NCI-H1930 (cell line): ENCODE measurements around the gene TTC27.
"Not testable (repeated sequence)": the region's sequence is repeated elsewhere in the genome, so short reads cannot be mapped to it uniquely, and the experiment has no call there.

Experiments used
- DNase-seq, 2 experiments: peaks; one replicate each; lab custom pipeline; 2025; lab: John Stamatoyannopoulos, UW

Gene TTC27

DNA sequence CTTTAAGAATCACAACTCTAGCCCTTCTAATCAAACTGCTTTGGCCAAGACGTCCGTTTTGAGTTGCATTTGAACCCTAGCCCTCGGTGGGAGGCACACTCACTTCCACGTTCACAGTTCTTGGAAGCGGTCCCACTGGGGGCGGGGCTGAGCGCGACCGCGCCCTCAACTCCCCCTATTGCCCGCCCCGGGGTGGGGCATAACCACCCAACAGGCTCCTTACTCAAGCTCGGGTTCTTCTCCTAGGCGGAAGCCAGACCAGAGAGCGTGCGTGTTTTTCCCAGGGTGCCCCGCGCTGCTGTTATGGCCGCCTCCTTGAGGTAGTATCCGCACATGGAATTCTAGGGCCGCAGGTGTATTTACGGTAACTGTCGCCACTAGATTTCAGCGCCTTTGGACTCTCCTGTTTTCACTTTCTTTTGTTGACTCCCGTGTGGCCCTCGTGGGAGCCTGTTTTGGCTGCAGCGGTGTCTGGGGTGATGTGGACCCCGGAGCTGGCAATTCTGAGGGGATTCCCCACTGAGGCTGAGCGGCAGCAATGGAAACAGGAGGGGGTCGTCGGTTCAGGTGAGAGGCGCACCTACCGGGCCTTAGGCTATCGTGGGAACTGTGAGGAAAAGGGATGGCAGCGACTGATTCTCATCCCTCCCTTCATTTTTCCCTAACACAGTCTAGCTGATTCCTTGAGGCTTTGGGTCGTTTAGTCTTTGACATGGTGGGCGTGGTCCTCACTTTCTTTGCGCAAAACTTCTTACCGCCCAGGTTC is at the start of gene TTC27:
TSS of gene TTC27 (plus strand) at position 237 of the 766 bp plus-strand sequence. CDS start at position 480, 243 bp downstream.
- peak; percentile 74 for DNase-seq

DNA sequence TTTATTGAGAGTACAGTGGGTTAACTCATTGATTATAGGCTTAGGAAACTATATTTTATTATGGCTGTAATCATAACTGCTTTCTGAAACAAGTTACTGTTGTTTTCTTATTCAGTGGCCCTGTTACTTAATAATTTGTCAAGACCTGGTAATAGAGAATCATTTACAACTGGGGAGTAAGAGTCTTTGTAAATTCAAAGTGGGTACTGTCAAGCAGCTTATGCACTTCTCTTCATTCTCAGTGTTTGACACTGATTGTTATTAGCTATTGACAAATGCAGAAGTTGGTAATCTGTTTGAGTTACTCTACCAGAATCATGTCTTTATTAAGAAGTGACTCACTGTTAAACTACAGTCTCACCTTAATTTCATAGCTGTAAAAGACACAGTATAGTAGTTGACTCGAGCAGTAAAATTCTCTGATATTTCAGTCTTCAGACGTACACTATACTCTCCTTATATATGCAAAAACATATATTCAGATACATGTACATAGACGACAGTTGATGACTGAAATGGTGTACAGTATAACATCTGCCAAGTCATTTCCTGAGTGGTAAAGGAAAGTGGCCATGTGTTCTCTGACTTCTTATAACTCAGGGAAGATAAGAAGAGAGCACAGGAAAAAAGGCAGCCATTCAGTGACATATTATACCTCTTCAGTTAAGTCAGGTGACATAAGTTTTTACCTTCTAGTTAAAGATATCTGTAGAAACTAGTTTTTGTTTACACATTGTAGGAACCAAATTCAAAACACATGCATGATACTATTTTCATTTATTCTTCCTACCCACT is 36.0 kb upstream of the TTC27 start:
- DNase-seq, result no peak

DNA sequence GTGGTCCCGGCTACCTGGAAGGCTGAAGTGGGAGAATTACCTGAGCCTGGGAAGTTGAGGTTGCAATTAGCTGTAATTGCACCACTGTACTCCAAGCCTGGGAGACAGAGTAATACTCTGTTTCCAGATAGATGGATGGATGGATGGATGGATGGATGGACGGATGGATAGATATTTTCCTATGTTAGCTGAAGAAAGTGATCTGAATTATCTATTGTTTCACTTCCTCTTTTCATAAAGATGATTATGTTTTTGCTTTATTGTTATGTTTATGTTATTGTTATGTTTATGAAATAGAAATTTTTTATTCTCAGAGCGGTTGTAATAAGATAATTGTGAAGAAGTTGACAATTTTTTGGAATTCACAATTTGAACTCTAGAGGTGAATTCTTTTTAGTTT is 33.3 kb upstream of the TTC27 start:
- DNase-seq, result no peak

DNA sequence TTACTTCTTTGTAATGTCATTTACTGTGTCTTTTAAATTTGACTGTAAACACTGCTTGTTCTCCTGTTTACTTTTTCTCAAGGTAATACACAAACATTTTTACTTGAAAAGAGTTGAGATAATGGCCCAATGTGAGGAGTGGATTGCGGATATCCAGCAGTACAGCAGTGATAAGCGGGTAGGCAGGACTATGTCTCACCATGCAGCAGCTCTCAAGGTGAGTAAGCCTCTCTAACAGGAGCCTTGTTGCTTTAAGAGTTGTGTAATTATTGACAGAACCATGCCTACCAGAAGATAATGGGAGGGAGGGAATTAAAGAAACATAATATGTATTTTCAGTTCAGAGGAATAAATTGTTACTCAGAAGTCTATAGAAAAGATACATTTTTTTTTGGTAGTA is 16.5 kb upstream of the TTC27 start:
- no peak for DNase-seq

DNA sequence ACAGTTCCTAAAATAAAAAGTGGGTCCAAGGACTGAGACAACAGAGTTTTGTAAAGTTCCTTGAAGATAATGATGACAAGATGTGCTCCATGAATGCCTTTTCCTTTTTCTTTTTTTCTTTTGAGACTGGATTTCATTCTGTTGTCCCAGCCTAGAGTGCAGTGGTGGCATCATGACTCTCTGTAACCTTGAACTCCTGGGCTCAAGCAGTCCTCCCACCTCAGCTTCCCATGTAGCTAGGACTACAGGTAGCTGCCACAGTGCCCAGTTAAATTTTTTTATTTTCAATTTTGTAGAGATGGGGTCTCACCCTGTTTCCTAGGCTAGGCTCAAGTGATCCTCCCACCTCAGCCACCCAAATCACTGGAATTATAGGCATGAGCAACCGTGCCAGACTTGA is 16.1 kb upstream of the TTC27 start:
- no peak for DNase-seq

DNA sequence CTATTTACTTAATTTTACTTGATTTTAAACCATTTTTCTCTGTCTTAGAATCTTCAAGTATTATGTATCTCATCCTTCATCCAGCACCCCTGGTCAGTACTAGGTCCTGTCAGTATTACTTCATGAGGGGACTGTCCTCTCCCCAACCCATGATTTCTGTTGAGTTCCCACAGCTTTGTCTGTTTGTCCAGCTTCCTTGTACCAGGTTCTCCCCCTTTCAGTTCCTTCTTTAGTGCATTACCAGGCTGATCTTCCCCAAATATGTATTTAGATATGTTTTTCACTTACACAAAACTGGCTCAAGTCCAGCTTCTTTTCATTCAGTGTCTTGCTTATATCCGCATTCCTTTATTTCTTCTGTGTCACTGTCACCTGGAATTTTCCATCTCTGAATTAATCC is 13.8 kb upstream of the TTC27 start:
- no peak for DNase-seq

DNA sequence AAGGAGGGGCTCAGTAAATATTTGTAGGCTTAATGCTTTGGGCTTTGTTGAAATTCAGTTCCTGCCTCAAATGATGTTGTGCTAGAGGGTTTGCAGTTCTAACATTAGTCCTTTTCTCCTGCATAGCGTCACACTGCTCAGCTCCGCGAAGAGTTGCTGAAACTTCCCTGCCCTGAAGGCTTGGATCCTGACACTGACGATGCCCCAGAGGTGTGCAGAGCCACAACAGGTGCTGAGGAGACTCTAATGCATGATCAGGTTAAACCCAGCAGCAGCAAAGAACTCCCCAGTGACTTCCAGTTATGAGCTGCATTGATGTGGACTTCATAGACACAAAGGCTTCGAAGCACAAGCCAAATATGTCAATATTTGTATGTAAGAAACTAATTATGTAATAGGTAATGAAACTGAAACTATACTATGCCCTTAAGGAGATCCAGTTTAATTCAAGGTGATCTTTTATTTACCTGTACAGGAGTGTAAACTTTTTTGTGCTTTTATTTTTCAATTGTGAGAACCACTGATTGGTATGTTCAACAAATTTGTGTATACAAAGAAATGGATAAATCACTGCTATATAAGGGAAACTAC is 10.2 kb upstream of the TTC27 start:
- peak; percentile 72 to 81 for DNase-seq

DNA sequence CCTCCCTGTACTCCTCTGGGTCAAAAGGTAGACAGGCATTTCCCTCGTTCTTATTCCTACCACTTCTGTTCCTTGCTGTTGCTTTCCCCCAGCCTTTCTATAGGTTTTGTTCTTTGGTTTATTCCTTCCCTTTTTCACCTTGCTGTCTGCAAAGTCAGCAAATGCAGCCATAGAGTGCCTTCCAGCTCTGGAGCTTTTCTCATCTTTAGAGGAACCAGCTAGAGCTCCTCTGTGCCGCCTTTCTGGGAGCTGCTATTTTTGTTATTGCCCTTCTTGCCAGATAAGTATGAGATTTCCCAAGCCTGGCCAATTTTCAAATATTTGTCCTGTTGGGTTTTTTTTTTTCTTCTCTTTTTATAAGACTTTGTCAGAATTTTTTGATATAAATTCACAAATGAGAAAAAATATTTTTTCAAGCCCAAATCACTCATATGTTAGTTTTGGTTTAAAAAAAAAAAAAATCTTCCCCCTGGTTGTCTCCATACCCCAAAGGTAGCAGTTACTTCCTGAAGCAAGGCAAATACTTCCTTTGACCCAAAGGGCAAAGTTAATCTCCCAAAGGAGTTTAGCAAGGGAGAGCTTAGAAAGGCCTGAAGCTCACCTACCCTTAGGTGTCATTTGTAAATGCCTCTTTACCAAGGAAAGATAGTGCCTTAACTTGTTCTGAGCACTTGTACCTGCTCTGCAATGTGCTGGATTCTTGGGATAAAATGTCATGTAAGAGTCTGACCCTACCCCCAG is 5.1 kb upstream of the TTC27 start:
- DNase-seq, result no peak

DNA sequence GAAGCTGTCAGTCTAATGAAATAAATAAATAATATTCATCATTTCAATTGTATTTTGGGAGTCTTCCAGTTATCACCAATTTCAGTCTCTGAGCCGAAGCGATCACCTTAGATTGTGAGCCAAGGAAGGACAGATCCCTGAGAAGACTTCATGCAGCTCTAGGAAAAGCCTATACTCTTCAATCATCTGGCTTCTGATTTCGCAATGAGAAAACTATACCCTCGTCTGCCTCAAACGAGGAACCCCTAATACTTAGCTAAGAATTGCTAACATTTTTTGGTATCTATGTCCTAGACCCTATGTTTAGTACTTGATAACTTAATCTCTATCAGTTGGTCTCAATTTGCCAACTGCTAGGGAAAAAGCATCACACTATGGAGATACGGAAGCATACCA is 4.5 kb upstream of the TTC27 start:
- no peak for DNase-seq

DNA sequence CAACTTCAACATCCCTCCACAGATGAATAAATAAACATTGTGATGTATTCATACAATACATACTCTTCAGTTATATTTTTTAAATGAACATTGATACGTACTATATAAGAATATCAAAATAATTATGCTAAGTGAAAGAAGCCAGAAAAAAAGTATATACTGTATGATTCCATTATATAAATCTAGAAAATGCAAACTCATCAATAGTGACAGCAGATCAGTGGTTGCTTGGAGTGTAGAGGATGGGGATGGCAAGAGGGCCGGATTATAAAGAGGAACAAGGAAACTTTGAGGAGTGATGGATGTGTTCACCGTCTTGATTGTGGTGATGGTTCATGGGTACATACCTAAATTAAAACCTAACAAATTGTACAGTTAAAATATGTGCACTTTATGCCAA is 3.0 kb upstream of the TTC27 start:
- DNase-seq, result no peak

DNA sequence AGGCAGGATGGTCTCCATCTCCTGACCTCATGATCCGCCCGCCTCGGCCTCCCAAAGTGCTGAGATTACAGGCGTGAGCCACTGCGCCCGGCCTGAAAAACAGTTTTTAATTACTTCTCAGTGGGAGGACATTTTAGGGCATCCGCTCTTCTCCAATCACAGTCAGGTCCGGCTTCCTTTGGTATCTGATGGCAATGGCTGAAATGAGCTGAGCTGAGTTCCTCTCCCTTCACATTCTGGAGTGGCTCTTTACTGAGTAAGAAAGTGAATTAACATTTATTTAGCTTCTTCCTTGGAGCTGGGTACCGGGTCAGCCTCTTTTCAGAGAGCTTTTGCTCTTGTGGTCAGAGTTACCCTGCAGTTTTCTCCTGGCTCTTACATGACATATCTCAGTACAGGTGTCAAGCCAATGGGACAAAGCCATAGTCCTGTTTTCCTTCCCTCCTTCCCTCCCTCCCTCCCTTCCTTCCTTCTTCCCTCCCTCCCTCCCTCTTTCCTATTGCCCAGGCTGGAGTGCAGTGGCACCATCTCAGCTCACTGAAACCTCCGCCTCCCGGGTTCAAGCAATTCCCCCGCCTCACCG is 1.1 kb upstream of the TTC27 start:
- DNase-seq, result no peak

DNA sequence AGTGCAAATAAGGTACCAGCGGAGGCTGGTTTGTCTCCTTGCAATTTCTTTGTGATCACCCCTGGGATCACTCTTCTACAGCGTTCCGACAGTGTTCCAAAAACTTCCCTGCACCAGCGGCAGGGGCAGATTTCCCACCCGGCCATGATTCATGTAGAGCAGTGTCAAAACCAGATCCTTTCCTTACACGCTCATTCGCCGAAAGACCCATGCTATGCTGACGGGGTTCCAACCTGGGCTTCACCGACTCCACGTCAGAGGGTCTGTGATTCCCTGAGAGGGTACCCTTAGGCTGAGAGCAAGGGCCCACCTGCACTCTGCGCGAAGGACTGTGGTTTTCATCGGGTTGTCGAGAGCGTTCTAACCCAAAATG is 423 bp upstream of the TTC27 start:
- no peak for DNase-seq

DNA sequence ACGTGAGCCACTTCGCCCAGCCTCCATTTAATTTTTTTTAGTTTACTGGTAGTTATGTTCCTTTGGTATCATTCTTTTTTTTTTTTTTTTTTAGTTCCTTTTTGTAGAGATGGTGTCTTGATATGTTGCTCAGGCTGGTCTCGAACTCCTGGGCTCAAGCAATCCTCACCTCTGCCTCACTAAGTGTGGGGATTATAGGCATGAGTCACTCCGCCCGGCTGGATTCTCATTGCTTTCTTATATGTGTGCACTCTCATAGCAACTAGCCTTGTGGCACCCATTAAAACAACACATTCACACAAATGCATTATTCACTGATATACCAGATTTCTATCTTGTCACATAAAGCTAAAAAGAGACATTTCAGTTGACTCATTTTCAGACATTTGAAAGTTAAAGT is 4.2 kb downstream of the TTC27 start:
- DNase-seq, result no peak

DNA sequence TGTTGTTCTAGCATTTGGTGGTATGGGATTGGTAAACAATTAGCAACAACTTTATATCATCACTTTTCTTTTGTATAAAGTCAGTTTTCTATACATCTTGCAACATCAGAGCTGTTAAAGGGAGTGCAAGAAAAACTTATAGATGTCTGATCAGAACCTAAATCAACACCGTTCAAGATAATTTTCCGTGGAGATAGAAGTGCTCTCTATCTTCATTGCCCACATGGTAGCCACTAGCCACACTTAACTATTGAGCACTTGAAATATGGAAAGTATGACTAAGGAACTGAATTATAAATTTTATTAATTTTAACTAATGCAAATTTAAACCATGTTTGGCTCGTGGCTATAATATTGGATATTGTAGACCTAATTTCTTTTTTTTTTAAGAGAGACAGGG is 5.2 kb downstream of the TTC27 start:
- no peak for DNase-seq

DNA sequence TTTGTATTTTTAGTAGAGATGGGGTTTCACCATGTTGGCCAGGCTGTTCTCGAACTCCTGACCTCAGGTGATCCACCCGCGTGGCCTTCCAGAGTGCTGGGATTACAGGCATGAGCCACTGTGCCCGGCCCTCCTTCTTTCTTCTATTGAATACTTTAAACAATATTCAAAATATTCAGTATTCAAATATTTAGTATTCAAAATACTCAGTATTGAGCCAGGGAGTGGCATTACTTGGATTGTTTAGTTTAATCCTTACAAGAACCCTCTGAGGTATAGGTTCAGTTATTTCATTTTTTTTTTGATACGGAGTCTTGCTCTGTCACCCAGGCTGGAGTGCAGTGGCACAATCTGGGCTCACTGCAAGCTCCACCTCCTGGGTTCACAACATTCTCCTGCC is 10.7 kb downstream of the TTC27 start:
- not testable (repeated sequence) for DNase-seq

DNA sequence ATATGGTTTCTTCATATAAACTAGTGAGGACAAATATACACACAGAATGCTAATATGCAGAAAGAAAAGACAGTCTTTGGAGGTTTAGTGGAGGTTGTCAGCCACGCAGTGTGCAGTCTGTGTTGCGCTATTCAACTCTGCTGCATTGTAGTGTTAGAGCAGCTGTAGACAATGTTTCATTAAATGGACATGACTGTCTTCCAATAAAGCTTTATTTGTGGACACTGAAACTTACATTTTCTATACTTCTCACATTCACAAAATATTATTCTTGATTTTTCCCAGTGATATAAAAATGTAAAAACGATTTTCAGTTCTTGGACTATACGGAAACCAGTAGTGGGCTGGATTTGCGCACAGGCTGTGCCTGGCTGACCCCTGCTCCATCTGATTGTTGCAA is 13.3 kb downstream of the TTC27 start:
- no peak for DNase-seq

DNA sequence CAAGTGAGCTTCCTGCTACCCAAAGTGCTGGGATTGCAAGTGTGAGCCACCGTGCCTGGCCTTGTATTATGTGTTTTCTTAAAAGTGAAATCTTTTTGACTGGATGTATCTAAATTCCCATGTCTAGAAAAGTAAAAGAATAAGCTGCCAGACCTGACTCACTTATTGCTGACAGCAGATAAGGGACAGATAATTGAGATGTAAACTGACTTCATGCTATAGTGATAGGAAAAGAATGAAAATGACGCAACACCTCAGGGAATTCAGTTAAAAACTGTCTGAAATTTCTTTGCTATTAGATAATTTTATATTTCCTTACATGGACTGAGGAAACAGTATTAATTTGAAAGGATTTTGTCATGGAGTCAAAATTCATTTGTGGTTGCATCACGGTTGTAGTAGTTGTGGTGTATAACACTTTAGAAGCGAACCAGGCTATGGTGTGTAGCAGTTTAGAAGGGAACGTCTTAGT is 19.4 kb downstream of the TTC27 start:
- no peak for DNase-seq

DNA sequence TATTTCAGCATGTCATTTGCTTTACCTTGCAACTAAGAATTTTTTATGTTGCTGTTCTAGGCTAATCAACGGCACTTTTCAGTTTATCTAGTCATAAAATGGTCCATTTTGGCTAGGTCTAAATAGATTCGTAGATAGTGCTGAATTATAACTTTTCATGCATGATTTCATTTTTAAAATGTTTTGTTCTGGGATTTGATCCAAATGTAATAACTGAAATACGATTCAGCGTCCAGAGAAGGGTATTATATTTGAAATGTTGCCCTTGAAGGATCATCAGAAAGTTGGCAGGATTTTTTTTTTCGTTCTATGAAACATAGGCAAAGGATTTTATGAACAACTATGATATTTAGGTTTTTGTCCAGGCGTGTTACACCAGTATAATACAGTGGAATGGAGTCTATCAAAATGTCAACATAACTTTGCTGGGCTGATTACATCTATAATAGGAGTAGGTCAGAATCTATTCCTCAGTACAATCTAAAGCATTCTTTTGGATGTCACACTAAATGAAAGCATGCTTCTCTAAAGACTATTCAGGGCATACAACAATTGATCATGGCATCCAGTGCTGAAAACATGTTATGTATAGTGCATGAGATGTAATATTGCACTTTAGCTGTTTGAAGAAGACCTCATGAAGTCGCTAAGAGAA is 24.8 kb downstream of the TTC27 start:
- no peak for DNase-seq

DNA sequence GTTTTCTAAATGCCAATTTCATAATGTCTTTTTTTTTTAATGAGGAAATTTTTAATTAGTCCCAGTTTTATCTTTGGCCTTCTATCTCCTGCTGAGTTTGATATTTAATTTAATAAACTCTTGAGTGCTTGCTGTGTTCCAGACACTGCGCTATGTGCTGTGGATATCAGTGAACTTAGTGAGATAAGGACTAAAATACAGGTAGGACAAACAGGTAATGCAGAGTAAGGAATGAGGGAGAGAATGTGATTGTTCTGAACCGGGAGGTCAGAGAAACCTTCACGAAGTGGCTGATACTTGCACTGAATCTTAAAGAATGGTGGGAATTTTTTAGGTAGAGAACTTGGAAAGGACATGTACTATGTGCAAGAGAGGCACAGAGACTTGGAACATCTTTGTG is 28.2 kb downstream of the TTC27 start:
- no peak for DNase-seq

DNA sequence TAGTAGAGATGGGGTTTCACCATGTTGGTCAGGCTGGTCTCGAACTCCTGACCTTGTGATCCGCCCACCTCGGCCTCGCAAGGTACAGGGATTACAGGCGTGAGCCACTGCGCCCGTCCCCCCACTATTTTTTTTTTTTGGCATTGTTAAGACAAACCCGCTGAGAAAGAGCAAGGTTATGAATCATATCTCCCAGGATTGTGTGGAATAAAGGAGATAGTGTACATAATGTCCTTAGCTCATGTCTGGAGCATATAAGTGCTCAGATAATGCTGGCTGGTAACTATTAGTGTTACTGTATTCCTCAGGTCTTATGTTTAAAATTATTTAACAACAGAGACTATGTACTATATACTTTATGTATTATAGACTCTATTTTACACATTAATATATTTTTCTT is 36.0 kb downstream of the TTC27 start:
- DNase-seq, result no peak

DNA sequence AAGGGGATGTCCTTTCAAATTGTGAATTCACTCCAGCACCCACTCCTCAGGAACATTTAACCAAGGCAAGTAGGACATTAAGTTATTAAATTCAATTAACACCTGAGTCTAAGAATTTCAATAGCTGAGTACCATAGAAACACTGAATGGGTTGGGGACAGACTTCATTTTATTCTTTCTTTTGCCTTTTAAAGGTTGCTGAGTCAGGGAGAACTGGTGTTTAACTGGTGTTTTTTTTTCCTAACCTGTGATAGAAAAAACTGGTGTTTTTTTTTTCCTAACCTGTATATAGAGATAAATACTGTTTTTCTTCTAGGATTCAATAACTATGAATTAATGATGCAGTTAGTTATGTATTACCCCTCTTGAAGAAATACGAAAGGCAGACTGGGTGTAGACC is 38.9 kb downstream of the TTC27 start:
- no peak for DNase-seq

DNA sequence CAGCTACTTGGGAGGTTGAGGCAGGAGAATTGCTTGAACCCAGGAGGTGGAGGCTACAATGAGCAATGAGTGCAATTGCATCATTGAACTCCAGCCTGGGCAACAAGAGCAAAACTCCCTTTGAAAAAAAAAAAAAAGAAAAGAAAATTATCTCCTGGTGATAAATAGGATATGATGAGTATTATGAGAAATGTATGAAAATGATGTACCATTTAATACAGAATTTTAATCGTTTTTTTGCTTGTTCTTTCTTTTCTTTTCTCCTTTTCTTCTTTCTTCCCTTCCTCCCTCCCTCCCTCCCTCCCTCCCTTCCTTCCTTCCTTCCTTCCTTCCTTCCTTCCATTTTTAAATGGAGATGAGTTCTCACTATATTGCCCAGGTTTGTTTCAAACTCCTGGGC is 40.4 kb downstream of the TTC27 start:
- DNase-seq, result no peak
